ENCODE results near the gene RYR2. TPM values are rescaled to one million over a fixed set of nuclear protein-coding genes. Genes with fewer than 3 reads are reported as not detected.

RYR2 gene
- polyA plus RNA-seq, 1 experiment = not detected

- H3K27me3 ChIP-seq (ENCODE audit: control insufficient read depth, insufficient read depth, low read length) = peaks cover 8% of the 10 kb centered on the region
- no peak for DNase-seq (ENCODE audit: low read depth)
- no peak overlapping the region for H3K4me3 ChIP-seq (ENCODE audit: low read depth, low read length)
- H3K36me3 ChIP-seq (ENCODE audit: control insufficient read depth, insufficient read depth, low read length) = no peaks in the 10 kb centered on the region
- no peak for TF ChIP-seq CTCF (IDR thresholded peaks at IDR 0.05; ENCODE audit: insufficient read depth, low read depth, low read length)
- CTCF ChIA-PET = no interaction called here
- POLR2A ChIA-PET = no interaction called here
Observed at GRCh38 chr1:237042892-237043576, 1.1 kb downstream of the RYR2 start.

- Histone ChIP-seq H3K36me3 (ENCODE audit: control insufficient read depth, insufficient read depth, low read length) (no peaks in the 10 kb centered on the region), H3K4me3 (ENCODE audit: low read depth, low read length) (no peak overlapping the region), H3K27me3 (ENCODE audit: control insufficient read depth, insufficient read depth, low read length) (peaks cover 8% of the 10 kb centered on the region)
- POLR2A ChIA-PET = no interaction called here
- TF ChIP-seq CTCF (IDR thresholded peaks at IDR 0.05; ENCODE audit: insufficient read depth, low read depth, low read length) = no peak
- DNase-seq (ENCODE audit: low read depth) = no peak
- CTCF ChIA-PET = no interaction called here
Observed at GRCh38 chr1:237043846-237044636, 2.1 kb downstream of the RYR2 start.

GRCh38 chr1:237045278-237046016 lies 3.5 kb downstream of the RYR2 start:
- no peak for DNase-seq (ENCODE audit: low read depth)
- POLR2A ChIA-PET = no interaction called here
- CTCF ChIA-PET = no interaction called here
- Histone ChIP-seq H3K27me3 (ENCODE audit: control insufficient read depth, insufficient read depth, low read length) (peaks cover 8% of the 10 kb centered on the region), H3K4me3 (ENCODE audit: low read depth, low read length) (no peak overlapping the region), H3K36me3 (ENCODE audit: control insufficient read depth, insufficient read depth, low read length) (no peaks in the 10 kb centered on the region)
- TF ChIP-seq CTCF (IDR thresholded peaks at IDR 0.05; ENCODE audit: insufficient read depth, low read depth, low read length) = no peak

- ChIA-PET POLR2A (no interaction called here), CTCF (no interaction called here)
Observed at GRCh38 chr1:237048803-237049202, 6.8 kb downstream of the RYR2 start.

More at GRCh38 chr1:237048803-237049202, 6.8 kb downstream of the RYR2 start:
- Histone ChIP-seq H3K27me3 (ENCODE audit: control insufficient read depth, insufficient read depth, low read length) (no peaks in the 10 kb centered on the region), H3K36me3 (ENCODE audit: control insufficient read depth, insufficient read depth, low read length) (no peaks in the 10 kb centered on the region), H3K4me3 (ENCODE audit: low read depth, low read length) (no peak overlapping the region)
- DNase-seq (ENCODE audit: low read depth) = no peak
- TF ChIP-seq CTCF (IDR thresholded peaks at IDR 0.05; ENCODE audit: insufficient read depth, low read depth, low read length) = no peak

Measured in BJ (cell line).